Endothelial cell of umbilical vein (primary cell): ENCODE data around the gene FBXO33. TPM values are rescaled to one million over a fixed set of nuclear protein-coding genes. Genes with fewer than 3 reads are reported as not detected.

ENCODE experiments used
- BruUV-seq: library from RNA; stranded (reverse); fragments of 400-500 nt; replicated peaks from 2 replicates; lab custom pipeline; 2021; lab: Mats Ljungman, UMichigan
- CTCF ChIA-PET: fragments of 300-600, 350-600 bp; sonication (Branson Sonifier 250); formaldehyde crosslinking; loops from one replicate; lab custom pipeline; 2021; ENCODE audit warnings: antibody characterized with exemption, inconsistent platforms; lab: Charles Lee
- POLR2A ChIA-PET: fragments of 300-600, 350-600 bp; sonication (Branson Sonifier 250); formaldehyde crosslinking; loops from one replicate; lab custom pipeline; 2021; ENCODE audit warnings: antibody characterized with exemption, inconsistent platforms; lab: Charles Lee
- DNase-seq: peaks from one replicate; pipeline ENCODE4 v3.0.0-alpha.2; 2011; ENCODE audit warnings: low read depth, low spot score
- FAIRE-seq: peaks from 2 replicates; lab custom pipeline; 2011; peaks lifted over from hg19 to GRCh38; lab: Jason Lieb, UNC
- H2AFZ ChIP-seq: 2 replicates; pipeline ENCODE4 v1.6.0; 2012; ENCODE audit warnings: low read depth, low read length, control low read depth, inconsistent platforms
- H3K27ac ChIP-seq: 2 replicates; pipeline ENCODE4 v1.5.1; 2011; ENCODE audit warnings: low read depth, mild to moderate bottlenecking, control low read depth, low read length, moderate library complexity; ENCODE audit not compliant: insufficient read depth
- H3K27me3 ChIP-seq, 2 experiments: 2 replicates each; pipeline versions ENCODE4 v1.6.0 to v1.6.1; 2011; ENCODE audit warnings: low read length in 2 of 2, mixed read lengths in 1 of 2; ENCODE audit not compliant: control insufficient read depth in 2 of 2, insufficient read depth in 2 of 2
- H3K36me3 ChIP-seq, 2 experiments: 2 replicates in 1 of 2; 3 replicates in 1 of 2; pipeline ENCODE4 v1.5.1; 2011; ENCODE audit warnings: low read length in 2 of 2, mild to moderate bottlenecking in 1 of 2, moderate library complexity in 1 of 2; ENCODE audit not compliant: control insufficient read depth in 2 of 2, insufficient read depth in 2 of 2; ENCODE audit errors: extremely low read depth in 1 of 2
- H3K4me1 ChIP-seq: 3 replicates; pipeline ENCODE4 v1.5.1; 2011; ENCODE audit warnings: mild to moderate bottlenecking, low read length; ENCODE audit not compliant: control insufficient read depth, insufficient read depth; ENCODE audit errors: extremely low read depth
- H3K4me2 ChIP-seq: 2 replicates; pipeline ENCODE4 v1.6.1; 2011; ENCODE audit warnings: low read length, control low read depth, mixed read lengths; ENCODE audit not compliant: insufficient read depth
- H3K4me3 ChIP-seq, 3 experiments: fragments of 200-600 bp in 1 of 3; sonication (generic), shearing (Covaris generic) in 1 of 3; replicated peaks in 1 of 3; 2 replicates each; pipeline ENCODE4 v1.5.1; 2011 to 2016; ENCODE audit warnings: control low read depth in 3 of 3, low read length in 3 of 3, mild to moderate bottlenecking in 2 of 3, inconsistent platforms in 1 of 3, low read depth in 1 of 3, moderate library complexity in 1 of 3; ENCODE audit not compliant: insufficient read depth in 1 of 3
- H3K79me2 ChIP-seq: 2 replicates; pipeline ENCODE4 v1.6.0; 2012; ENCODE audit warnings: low read length, inconsistent platforms; ENCODE audit not compliant: control insufficient read depth, insufficient read depth
- H3K9ac ChIP-seq: replicated peaks from 2 replicates; pipeline ENCODE3; 2011; ENCODE audit warnings: low read length, control low read depth; ENCODE audit not compliant: insufficient read depth; ENCODE audit errors: extremely low read depth
- H3K9me1 ChIP-seq: replicated peaks from 3 replicates; pipeline ENCODE4 v1.6.0; 2011; ENCODE audit warnings: mild to moderate bottlenecking, low read length; ENCODE audit not compliant: control insufficient read depth, insufficient read depth; ENCODE audit errors: extremely low read depth
- H3K9me3 ChIP-seq: replicated peaks from 2 replicates; pipeline ENCODE4 v1.5.1; 2012; ENCODE audit warnings: low read length, inconsistent platforms; ENCODE audit not compliant: control insufficient read depth, insufficient read depth
- H4K20me1 ChIP-seq: replicated peaks from 2 replicates; pipeline ENCODE3; 2011; ENCODE audit warnings: mild to moderate bottlenecking, low read length; ENCODE audit not compliant: control insufficient read depth, insufficient read depth; ENCODE audit errors: extremely low read depth
- CTCF ChIP-seq, 2 donors: IDR thresholded peaks; 1 replicate in 1 of 2; 2 replicates in 1 of 2; pipeline ENCODE4 v1.5.1; 2011; ENCODE audit warnings: low read length in 2 of 2, mild to moderate bottlenecking in 2 of 2, moderate library complexity in 2 of 2, control low read depth in 1 of 2, inconsistent platforms in 1 of 2, low read depth in 1 of 2; ENCODE audit not compliant: insufficient read depth in 1 of 2; ENCODE audit errors: extremely low read depth in 1 of 2
- EZH2 ChIP-seq: IDR thresholded peaks from 2 replicates; pipeline ENCODE4 v1.6.1; 2012; ENCODE audit warnings: borderline replicate concordance, low read depth, mild to moderate bottlenecking, moderate library complexity, low read length, inconsistent platforms; ENCODE audit not compliant: severe bottlenecking
- FOS ChIP-seq: IDR thresholded peaks from 2 replicates; pipeline ENCODE4 v1.6.1; 2011; ENCODE audit warnings: mild to moderate bottlenecking, low read length, moderate library complexity, borderline replicate concordance; ENCODE audit not compliant: insufficient read depth
- GATA2 ChIP-seq: IDR thresholded peaks from 2 replicates; pipeline ENCODE4 v1.7.0; 2011; ENCODE audit warnings: low read depth, mild to moderate bottlenecking, moderate library complexity, mixed read lengths, low read length; ENCODE audit not compliant: insufficient read length, insufficient read depth
- JUN ChIP-seq: IDR thresholded peaks from 2 replicates; pipeline ENCODE4 v1.6.1; 2011; ENCODE audit warnings: borderline replicate concordance, low read depth; ENCODE audit not compliant: insufficient read length, insufficient read depth
- MYC ChIP-seq: IDR thresholded peaks from one replicate; pipeline ENCODE4 v1.6.1; 2011; ENCODE audit warnings: mild to moderate bottlenecking, low read depth, low read length
- POLR2A ChIP-seq: IDR thresholded peaks from 2 replicates; pipeline ENCODE4 v1.6.1; 2012; ENCODE audit warnings: low read depth, mild to moderate bottlenecking, control low read depth, low read length
- POLR2AphosphoS5 ChIP-seq: IDR thresholded peaks from 2 replicates; pipeline ENCODE4 v1.6.1; 2012; ENCODE audit warnings: low read depth, mild to moderate bottlenecking, control low read depth, low read length, moderate library complexity; ENCODE audit not compliant: insufficient read depth
- dilution Hi-C: fragments of 300-500 bp; cut with MboI; formaldehyde crosslinking; loops from one replicate; pipeline ENCODE4 v1.15.0; 2019; ENCODE audit warnings: low sequenced_read_pairs; ENCODE audit not compliant: extremely low pct_ligation_motif_present
- intact Hi-C: fragments of 100-400 bp; cut with micrococcal nuclease; formaldehyde crosslinking; loops from one replicate; pipeline ENCODE4 v1.10.0; 2022
- polyA plus RNA-seq, 4 experiments: library from polyadenylated mRNA; depleted of rRNA in 3 of 4; stranded (reverse) in 3 of 4; unstranded in 1 of 4; fragments of >200 nt; gene quantifications; 2 replicates each; pipeline versions ENCODE4 v1.2.1 to v1.2.3, GENCODE V29; 2011 to 2012; ENCODE audit warnings: missing spikeins in 1 of 4
- total RNA-seq: library from RNA; stranded (reverse); gene quantifications from 2 replicates; pipeline ENCODE4 v1.2.3, GENCODE V29; 2021
- TF ChIP-seq, protein P1 (sequence below): IDR thresholded peaks from 2 replicates; pipeline ENCODE4 v1.6.1; 2011; ENCODE audit not compliant: insufficient read depth, insufficient read length

FBXO33 gene
- total and polyA plus RNA-seq, 2 donors (not counting 3 experiments of a cell fraction or from before 2014, with no cell fraction given) = 4.2 to 5.0 TPM

- no peak for DNase-seq
- ChIA-PET POLR2A (no interaction called here), CTCF (interaction anchor here (1.3 kb wide), 1 partner anchor 16 kb away, joined by 5 read pairs; no protein-coding TSS in a partner anchor)
- FAIRE-seq = no peak
- Histone ChIP-seq H3K4me3 (no peak overlapping the region), H3K9me3 (no peaks in the 10 kb centered on the region), H3K27me3 (no peaks in the 10 kb centered on the region), H2AFZ (no peak overlapping the region), H4K20me1 (no peaks in the 10 kb centered on the region), H3K4me2 (no peak overlapping the region), H3K79me2 (no peaks in the 10 kb centered on the region), H3K36me3 (no peaks in the 10 kb centered on the region), H3K27ac (no peak overlapping the region), H3K9ac (no peak overlapping the region), H3K4me1 (no peaks in the 10 kb centered on the region), H3K9me1 (no peaks in the 10 kb centered on the region)
- no TSS peak for BruUV-seq
- intact Hi-C loops (no loop called here), dilution Hi-C loops (no loop called here)
- TF ChIP-seq POLR2AphosphoS5 (no peak), JUN (no peak), GATA2 (no peak), CTCF (IDR thresholded peaks at IDR 0.05; ENCODE audit: extremely low read depth in 1 of 2, insufficient read depth in 1 of 2, low read depth in 1 of 2, low read length in 2 of 2) (no peak), FOS (no peak), EZH2 (no peak), MYC (no peak), POLR2A (no peak)
- TF ChIP-seq, protein P1, sequence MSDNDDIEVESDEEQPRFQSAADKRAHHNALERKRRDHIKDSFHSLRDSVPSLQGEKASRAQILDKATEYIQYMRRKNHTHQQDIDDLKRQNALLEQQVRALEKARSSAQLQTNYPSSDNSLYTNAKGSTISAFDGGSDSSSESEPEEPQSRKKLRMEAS = no peak
These were observed 15.0 kb upstream of the FBXO33 start for GRCh38 chr14:39447175-39447661.
